GM21360 (cell line): ENCODE data around the gene CD69.

Experiments
- ATAC-seq: cut with Tn5 transposase; IDR thresholded peaks from one replicate; pipeline ENCODE4 v1.9.1; 2021; ENCODE audit warnings: mild to moderate bottlenecking, moderate library complexity; ENCODE audit not compliant: unreplicated experiment

The CD69 gene

DNA sequence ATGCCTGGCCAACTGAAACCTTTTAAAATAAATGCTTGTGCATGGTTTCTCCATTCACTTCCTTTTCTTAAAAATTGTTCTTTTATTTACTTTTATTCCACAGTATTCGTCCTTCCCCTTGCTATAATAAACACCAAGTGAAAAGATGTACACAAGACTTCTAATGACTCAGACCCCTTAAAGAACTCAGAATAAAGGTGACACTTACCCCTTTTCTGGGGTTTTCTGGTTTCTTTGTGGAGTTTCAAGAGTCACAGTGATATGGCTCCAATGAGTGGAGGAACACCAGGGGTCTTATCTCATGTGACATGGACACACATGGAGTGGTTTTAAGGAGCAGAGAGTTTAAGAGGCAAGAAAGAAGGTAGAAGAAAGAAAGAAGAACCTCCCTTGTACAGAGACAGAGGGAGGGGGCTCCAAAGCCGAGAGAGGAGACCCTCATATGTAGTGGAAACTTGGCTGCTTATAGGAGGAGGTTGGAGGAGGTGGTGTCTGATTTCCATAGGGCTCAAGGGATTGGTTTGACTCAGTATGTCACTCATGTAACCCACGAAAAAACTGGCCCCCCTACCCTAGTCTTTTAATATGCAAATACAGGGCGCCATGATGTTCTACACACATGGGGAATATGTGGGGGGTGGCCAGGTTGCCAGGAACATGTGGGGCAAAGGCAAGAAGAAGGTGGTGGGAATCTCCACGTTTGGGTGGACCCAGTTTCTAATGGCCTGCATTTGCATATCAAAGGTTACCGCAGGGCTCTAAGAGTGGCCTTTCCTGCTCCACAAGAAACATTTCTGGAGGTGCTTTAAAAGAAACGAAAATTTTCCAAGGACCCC lies 22.1 kb upstream of the CD69 start:
- ATAC-seq, result no peak

DNA sequence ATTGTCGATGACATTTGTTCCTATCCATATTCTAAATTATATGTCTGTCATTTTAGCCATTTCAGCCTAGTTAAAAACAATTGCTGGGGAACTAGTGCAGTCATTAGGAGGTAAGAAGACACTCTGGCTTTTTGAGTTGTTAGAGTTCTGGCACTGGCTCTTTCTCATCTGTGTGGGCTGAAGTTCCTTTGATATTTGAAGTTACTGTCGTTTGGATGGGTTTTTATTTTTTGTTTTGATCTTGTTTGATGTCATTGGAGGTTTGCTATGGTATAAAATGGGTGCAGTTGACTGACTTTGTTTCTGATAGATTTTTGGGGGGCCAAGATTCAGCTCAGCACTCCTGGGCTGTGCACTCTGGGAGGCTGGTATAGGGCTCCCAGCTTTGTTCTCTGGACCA lies 20.7 kb upstream of the CD69 start:
- no peak for ATAC-seq

DNA sequence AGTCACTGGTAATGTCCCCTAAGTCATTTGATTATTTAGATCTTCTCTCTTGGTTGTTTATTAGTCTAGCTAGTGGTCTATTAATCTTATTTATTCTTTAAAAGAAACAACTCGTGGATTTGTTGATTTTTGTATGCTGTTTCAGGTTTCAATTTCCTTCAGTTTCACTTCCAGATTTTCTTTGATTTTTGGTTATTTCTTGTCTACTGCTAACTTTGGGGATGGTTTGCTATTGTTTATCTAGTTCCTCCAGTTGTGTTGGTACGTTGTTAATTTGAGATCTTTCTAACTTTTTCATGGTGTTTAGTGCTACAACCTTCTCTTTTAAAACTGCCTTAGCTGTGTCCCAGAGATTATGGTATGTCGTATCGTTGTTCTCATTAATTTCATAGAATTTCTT lies 18.5 kb upstream of the CD69 start:
- no peak for ATAC-seq

DNA sequence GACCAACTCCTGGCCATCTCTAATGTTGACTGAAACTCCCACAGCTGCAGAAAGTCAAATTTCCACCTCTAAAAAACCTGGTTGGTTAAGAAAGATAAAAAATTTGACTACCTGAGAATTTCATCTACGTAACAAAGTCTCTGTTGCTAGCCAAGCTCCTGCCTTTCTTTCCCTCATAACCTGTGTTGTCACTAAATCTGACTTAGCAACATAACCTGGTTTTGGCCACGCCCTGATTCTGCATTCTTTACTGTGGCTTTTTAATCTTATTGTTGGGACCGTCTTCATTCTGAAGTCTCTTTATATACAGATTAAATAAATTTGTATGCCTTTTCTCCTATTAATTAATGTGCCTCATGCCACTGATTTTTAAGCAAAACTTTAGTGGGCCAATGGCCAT lies 16.1 kb upstream of the CD69 start:
- ATAC-seq, result no peak

DNA sequence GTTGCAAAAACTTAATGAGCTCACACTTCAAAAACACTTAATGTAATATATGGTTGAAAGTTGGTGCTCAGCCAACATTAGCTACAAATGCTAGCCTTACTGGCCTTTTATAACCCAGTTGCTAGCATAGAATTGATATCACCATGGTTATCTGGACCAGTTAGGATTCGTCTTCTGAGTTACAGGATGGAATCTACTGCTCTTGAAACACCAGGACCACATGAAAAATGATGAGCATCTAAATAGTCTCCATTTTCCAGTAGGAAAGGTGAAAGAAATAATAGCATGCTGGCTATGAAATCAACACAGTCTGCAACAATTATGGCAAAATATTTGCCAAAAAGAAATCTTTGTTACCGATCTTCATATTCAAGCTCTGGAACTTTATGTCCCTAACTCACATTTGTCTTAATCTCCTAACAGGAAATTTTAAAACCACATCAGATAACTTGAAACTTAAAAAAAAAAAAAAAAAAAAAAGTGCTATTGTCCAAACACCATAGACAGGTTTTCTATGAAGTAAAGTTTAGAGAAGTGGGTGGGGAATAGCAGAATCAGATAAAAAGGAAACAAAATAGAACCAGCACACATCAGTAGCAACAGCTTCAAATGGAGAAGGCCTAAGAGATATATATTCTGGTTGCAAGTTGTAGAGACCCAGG lies 12.6 kb upstream of the CD69 start:
- no peak for ATAC-seq

DNA sequence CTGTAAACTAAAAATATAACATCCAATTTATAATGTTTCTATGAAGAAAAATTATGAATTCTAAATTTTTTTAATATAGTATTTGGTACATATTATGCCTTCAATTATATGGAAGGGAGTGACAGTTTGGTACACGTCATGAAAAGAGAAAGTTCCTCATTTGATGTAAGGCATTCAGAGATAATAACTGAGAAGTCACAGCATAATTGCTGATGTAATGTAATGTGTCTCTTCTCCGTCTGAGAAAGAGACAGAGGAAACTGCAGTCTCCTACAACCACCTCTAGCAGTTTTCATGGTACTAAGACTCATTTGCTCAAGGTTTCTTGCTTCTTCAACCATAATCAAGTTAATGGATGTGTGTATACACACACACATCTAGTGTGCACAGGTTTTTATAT lies 2.3 kb upstream of the CD69 start:
- no peak for ATAC-seq

DNA sequence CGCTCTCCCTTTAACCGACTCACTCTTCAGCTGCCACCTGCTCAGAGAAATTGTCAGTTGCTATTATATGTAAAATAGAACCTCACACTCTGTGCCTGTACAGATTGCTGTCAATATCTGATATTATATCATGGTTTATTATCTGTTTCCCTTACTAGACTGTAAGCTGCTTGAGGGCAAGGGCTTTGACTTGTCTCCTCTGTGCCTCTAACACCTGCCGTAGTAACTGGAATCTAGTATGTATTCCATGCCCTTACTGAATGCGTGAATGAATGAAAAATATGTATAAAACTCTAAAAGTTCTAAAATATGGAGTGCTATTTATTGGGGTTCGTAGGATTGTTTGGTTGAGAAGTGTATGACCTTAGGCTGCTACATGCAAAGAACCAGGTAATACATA lies 1.7 kb upstream of the CD69 start:
- no peak for ATAC-seq

DNA sequence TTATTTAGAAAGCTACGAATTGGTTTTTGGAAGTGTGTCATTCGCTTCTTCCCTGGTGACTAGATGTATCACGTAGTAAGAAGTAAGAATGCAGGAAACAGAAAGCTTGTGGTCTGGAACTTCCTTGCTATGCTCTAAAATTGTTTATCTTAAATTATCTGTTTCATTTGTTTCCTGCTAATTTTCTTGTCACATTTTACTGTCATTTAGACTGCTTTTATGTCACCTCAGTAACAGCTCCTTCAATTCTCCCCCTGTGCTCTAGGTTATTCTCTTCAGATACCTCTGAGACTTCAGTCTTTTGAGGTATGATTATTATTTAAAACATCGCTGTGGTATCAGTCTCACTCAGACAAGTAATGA lies 699 bp upstream of the CD69 start:
- ATAC-seq, result no peak

DNA sequence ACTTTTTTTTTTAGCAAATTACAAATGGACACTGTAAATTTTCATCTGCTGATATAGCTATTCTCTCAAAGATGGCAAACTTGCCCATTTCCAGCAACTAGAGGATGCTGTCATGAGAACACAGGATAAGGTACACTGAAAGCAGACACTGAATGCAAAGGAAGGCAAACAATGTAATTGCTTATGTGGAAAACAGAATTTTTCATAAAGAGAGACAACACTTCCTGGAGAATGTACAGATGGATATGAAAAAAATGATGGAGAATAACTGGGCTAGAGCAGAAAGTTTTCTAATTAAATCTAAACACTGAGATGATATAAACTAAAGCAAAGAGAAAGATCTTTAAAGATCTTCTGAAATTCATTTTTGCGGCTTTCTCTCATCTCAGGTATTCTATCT lies 581 bp downstream of the CD69 start:
- ATAC-seq, result no peak

DNA sequence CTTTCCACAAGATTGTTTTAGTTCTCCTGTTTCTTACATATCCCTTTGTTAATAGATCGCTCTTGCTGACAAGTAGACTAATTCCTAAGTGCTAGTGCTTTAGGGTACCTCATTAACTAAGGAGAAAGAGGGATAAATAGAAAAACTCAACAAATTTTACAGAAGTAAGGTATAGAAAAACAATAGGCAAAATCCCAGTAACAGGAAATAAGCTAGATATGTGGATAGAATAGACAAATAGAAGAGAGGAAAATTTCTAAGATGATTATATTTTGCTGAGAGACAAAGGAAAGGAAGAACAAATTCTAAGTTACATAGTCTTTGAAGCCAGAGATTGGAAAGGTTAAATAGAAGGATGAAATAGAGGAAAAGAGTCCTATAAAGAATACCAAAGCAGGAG lies 1.0 kb downstream of the CD69 start:
- no peak for ATAC-seq

DNA sequence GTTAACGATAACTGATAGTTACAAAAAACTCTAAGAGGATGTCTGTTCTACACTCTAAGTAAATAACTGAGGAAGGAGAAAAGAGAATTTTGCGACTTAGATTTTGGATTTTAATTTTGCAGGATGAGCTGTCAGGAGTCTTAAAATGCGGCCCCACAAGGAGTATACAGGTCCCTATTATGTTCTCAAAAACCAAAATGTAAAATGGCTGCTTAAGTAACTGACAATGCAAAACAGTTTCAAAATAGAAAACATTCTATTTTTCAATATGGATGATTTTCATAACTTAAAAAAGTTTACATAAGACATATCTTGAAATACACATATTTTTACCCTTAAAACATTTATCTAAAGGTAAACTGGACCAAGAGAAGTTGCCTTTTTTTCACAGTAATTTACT lies 2.6 kb downstream of the CD69 start:
- ATAC-seq, result no peak

DNA sequence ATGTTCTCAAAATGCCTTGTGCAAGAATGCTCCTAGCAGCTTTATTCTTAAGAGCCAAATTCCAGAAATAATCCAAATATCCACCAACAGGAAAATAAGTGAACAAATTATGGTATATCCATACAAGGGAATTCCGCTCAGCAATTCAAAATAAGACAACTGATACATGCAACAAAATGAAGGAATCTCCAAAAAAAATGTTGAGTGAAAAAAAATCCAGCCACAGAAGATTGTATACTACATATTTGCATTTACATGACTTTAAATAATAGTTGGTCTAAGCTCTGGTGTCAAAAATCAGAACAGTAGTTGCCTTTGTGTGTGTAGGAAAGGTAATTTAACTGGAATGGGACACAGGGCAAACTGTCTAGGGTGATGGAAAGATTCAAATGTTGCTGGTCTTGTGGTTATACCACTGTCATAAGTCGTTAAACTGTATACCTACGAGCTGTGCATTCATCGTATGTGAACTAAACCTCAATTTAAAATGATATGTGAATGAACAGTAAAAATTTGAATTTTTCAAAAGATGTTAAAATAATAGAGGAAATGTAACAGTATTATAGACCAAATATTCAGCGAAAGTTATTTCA lies 3.2 kb downstream of the CD69 start:
- ATAC-seq, result no peak

DNA sequence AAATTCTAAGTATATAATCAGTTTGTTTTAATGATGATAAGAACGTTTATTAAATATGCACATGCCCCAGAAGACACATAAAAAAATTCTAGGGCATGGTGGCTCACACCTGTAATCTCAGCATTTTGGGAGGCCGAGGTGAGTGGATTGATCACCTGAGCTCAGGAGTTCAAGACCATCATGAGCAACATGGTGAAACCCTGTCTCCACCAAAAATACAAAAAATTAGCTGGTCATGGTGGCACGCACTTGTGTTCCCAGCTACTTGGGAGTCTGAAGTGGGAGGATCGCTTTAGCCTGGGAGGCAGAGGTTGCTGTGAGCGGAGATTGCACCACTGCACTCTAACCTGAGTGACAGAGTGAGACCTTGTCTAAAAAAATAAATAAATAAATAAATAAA lies 4.0 kb downstream of the CD69 start:
- ATAC-seq, result no peak

DNA sequence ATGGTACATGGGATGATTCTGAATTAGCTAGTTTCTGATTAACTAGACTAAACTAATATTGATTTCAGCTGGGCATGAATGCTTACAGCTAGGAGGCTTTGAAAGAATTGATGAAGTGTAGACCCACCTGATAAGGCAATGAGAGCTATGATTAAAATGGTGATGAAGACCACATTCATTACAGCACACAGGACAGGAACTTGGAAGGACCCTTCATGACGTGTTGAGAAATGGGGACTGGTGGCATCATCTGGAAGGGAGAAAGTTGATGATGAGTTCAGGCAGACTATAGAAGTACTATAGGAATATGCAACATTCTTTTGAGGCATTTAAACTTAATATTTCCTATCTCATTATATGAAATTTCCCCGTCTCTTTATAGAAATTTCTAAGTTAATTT lies 4.5 kb downstream of the CD69 start:
- no peak for ATAC-seq

DNA sequence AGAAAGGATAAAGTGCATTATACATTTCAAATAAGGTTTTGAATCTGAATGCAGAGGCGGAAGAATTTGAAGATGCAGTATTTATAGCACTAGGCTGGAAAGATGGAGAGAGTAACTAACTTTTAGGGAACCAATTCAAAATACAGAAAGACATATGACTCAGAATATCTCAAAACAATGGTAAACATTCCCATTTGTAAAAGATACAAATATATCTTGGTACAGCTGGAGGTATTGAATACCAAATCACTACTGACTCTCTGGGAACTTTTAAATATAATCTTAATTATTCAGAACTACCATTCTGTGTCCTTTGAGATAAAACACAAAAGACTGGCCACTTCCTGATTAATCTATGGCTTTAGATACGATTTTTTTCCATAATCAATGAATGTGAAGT lies 5.1 kb downstream of the CD69 start:
- no peak for ATAC-seq

DNA sequence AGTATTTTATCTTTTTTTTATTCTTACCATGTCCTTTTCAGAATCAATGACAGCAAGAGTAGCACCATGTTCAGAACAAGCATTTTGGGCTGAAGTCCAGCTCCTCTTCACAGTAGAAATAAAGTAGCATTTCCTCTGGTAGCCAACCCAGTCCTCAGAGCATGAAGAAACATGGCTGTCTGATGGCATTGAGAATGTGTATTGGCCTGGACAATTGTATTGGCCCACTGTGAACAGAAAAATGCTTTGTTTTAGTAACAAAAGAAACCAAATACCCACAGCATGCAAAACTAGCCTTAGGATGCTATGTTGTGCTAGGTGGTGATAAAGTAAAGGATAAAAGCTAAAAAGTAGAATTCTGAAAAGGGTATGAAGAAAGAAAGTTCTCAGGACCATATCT lies 5.7 kb downstream of the CD69 start:
- no peak for ATAC-seq

DNA sequence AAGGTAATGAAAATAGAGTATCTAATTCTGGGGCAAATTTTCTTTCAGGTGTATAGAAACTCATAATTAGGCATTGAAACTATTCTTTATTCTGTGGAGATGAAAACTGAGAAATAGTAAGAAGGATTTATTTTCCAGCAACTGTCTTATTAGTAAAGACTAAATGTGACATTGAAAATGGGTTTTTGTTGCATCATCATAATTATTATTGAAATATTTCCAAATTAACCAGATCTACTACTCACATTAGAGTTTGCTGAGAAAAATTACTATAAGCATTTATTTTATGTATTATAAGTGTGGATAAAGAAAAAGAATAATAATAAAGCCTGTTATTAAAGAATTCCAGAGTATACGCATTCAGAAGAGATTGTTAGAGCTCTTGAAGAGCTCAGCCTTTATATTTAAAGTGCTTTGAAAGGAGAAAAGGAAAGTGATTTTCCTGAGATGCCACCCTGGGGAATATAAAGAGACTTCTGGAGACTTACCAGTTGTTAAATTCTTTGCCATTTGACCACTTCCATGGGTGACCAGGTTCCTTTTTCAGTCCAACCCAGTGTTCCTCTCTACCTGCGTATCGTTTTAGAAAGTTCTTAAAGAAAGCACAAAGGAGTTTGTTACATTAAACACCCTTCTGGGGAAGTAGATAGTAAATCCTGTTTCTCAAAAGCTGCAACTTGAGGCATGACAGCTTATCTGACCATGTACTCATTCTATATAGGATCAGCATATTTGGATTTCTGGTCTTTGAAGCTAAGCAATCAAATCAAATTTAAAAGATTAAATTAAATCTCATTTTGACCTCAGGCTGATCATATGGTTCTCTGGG lies 6.4 kb downstream of the CD69 start:
- no peak for ATAC-seq

DNA sequence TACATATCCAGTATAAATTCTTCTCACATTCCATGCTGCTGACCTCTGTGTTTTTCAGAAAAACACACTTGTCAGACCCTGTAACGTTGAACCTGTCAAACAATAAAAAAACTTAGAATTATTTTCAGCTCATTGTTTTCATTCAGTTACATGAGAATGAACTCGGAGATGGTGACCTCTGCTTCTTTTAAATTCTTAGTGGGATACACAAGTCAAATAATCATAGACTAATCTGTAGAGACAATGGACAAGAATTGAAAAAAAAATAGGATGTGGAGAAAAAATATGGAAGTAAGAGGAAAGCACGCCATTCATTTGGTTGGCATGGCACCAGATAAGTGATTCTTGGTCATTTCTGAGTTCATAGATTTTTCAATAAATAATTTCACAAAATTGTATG lies 7.2 kb downstream of the CD69 start:
- no peak for ATAC-seq

DNA sequence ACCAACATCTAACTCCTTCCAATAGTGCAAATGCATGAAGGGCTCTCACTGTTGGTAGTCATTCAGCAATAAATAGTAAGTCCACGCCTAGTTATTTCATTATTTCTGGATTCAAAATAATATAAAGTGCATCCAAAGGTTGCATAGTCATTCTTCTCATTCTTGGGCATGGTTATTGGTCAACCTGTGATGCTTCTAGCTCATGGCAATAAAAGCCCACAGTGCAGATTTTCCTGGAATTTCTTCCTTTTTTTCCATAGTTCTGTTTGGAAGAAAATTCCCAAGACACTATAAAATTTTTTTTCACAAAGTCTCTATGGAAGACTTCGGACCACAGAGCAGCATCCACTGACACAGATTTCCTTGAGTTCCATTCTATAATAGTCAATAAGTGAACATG lies 7.6 kb downstream of the CD69 start:
- ATAC-seq, result no peak

DNA sequence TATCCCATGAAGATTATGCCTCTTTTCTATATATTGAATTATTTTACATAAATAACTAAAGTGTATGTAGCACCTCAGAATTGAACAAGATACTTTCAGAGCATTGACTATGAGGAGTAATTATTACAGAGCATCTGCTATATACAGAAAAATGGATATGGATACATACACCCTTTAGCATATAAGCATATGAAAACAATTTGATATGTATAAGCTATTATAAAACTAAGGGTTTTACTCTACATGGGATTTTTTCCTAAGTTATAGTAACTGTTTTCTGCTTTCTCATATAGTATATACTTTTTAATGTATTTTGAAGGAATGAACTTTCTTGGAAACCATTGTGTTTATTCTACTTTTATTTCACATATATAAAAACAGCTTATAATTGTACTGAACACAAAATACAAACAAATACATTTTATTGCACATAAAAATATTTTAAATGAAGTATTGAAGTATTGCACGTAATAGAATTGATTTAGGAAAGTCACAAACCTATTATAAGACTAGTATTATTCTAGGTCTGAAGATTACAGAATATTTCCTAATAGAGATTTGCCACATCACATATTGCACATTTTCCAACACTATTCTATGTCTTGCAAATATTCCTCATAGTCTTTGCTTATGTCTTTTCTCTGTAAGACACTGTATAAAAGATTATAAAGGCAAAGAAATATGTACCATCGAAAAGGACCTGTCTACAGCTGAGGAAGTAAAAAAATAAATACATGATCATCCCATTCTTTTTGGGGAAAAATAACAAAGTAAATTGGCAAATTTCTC lies 8.4 kb downstream of the CD69 start:
- ATAC-seq, result no peak
